GM21529 (cell line): Measurements from ENCODE around the gene IGSF8.

Experiments used
- ATAC-seq: cut with Tn5 transposase; IDR thresholded peaks from one replicate; pipeline ENCODE4 v1.9.1; 2021; ENCODE audit not compliant: unreplicated experiment

IGSF8 gene

DNA sequence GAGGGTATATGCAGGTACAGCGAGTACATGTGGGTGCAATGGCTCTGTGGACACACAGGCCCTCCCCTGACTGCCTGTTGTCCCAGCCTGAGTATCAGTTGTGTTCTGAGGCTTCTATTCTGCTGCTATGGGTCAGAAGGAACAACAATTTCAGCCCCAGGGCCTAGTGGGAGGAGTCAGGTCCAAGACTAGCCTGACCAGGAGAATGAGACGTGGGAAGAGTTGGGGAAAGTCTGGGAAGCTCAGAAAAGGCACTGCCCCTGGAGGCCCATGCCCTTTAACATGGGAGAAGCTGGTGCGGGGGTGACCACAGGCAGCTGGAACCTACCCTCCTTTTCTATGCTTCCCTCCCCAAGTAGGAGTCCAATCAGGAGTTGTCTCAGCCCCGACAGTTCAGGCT lies 7.7 kb downstream of the IGSF8 start:
- ATAC-seq: no peak

- no peak for ATAC-seq
These were observed 8.5 kb downstream of the IGSF8 start for GRCh38 chr1:160089883-160090282.

DNA sequence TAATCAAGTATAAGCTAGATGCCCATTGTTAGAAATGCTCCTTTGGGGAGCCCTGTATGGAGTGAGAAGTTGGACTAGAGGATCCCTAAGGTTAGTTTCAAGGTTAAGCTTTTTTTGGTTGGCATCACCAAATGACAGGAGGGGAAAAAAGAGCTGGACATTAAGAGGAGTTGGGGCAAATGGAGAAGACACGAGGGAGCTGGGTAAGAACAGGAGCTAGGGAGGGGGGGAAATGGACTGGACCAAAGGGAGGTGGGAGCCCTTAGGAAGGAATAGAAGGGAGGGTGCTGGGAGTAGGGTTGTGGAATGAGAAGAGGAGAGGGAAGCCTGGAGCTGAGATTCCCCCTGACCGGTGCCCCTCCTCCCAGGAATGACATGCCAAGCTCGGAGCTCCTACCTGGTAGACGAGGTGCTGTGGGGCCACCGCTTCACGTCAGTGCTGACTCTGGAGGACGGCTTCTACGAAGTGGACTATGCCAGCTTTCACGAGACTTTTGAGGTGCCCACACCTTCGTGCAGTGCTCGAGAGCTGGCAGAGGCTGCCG lies 11.2 kb downstream of the IGSF8 start:
- ATAC-seq: no peak

GRCh38 chr1:160086456-160086892 lies 11.9 kb downstream of the IGSF8 start:
- no peak for ATAC-seq

- no peak for ATAC-seq
These were observed 12.5 kb downstream of the IGSF8 start for GRCh38 chr1:160085686-160086455.

- no peak for ATAC-seq
These were observed 13.6 kb downstream of the IGSF8 start for GRCh38 chr1:160084771-160085321.

- ATAC-seq: peak; percentile 57
These were observed 14.2 kb downstream of the IGSF8 start for GRCh38 chr1:160083968-160084770.

GRCh38 chr1:160082926-160083325 lies 15.5 kb downstream of the IGSF8 start:
- ATAC-seq: no peak

GRCh38 chr1:160082487-160082886 lies 15.9 kb downstream of the IGSF8 start:
- ATAC-seq: no peak

DNA sequence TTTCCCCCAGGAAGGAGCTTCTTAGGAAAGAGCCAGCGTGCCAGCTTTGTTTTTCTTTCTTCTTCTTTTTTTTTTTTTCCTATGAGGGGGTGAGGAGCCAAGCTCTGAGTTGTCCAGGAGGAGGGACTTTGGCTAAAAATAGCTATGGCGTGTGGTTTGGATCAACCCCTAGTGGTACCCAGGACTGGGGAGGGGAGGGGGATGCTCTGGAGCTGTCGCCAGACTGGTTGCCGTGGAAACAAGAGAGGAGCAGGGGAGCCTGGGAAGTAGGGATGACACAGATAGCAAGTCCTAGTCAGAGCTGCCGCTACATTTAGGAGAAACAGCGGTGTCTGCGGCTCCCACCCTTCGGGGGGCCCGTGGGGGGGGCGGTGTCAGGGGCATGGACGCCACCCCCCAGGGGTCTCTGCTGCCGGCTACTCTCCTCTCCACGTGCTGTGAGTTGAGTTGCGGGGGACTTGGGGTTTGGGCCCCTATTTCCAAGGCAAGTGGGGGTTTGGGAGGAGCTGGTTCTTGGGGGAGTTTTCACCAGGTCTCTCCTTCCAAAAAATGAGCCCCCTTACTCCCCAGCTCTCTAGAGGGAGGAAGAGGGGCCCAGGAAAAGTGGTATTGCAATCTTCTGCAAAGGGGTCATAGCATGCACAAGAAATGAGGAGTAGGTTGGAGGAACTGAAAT lies 17.0 kb downstream of the IGSF8 start, which contains the start of gene KCNJ9:
Gene KCNJ9, plus strand, starts transcription at position 278 of the 676 bp plus-strand sequence. CDS start 2,493 bp downstream, outside the sequence.
- no peak for ATAC-seq

- no peak for ATAC-seq
These were observed 17.9 kb downstream of the IGSF8 start for GRCh38 chr1:160080381-160081100.

DNA sequence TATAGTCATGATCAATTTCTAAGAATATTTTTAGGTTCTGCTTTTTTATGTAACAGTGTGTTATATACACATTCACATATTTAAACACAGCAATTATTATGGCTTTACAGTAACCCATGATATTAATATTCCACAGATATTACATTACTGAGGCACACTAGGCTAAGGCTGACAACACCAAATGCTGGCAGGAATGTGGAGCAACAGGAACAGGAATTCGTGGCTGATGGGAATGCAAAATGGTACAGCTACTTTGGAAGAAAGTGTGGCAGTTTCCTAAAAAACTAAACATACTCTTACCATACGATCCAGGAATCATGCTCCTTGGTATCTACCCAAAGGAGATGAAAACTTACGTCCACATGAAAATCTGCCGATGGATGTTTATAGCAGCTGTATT lies 19.0 kb downstream of the IGSF8 start:
- no peak for ATAC-seq

- no peak for ATAC-seq
These were observed 19.8 kb downstream of the IGSF8 start for GRCh38 chr1:160078512-160079195.

DNA sequence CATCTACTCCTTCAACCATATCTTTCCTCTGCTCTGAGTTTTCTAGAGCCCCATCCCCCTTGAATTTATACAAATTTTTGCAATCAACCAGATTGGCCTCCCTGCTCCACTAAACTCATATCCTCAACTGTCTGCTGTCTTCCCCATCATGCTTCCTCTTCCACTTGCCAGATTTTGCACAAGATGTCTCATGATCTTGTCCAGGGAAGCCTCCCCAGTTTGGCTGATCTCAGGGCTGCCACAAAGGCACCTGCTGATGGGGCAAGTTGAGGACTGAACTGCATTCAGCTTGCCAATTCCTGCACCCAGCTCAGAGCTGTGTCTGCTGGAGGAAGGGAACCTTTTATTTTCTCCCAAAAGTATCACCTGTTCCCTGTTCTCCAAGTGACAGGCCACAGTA lies 20.9 kb downstream of the IGSF8 start:
- ATAC-seq: no peak

- no peak for ATAC-seq
These were observed 22.1 kb downstream of the IGSF8 start for GRCh38 chr1:160076295-160076694.

DNA sequence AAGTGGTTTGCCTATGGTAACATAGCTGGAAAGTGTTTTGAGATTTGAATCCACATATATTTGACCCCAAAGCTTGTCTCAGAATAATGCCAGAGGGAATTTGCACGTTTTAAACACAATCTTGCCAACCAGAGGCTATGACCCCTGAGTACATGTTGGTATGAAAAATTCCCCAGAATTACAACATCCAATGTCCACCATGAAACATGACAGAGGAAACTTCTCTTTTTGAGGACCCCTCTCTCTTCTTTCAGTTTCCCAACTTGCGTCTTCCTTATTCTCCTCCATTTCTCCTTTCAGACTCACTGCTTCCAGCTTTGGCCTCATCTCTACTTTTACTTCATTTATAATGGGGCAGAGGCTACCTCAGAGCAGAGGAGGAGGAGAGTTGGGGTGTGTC lies 22.6 kb downstream of the IGSF8 start:
- no peak for ATAC-seq

DNA sequence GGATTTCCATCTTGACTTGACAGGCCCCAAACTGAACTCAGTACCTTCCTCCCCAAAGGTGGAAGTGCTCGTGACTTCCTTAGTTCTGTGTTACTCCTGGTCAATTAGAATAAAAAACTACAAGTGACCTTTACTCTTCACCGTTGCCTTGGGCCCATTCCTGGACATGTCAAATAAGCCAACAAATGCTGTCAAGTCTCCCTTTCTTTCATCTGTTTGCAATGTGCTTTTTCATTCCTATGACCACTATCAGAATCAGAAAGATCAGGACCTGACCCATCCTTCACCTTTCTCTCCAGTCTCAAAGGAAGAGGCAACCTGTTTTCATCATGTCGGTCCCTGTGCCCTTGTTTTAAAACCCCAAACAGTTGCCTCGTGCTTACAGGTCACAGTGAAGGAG lies 23.6 kb downstream of the IGSF8 start:
- no peak for ATAC-seq

DNA sequence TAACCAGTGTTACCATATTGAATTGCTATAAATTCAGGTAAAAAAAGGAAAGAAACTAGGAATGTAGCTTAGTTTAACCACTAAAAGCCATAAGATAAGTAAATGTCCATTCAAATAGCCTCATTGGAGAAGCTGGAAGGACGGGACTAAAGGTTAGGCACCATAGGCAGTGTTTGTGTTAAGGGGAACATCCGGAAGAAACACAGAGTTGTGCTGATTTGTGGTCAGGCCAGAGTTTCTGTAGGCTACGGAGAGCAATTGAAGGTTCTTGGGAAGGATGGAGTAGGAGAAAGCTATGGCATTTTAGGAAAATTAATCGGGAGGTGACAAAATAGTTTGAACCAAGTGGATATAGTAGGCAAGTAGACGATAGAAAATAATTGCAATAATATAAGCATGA lies 27.1 kb downstream of the IGSF8 start:
- ATAC-seq: no peak

GRCh38 chr1:160070243-160071163 lies 27.9 kb downstream of the IGSF8 start:
- ATAC-seq: no peak
